Endothelial cell of umbilical vein (primary cell): ENCODE data around the gene CLDN22.
A peak's percentile ranks its signal among the peaks of the same experiment; 100 is the strongest.

ENCODE experiments used
- CTCF ChIP-seq, 2 donors: IDR thresholded peaks; 1 replicate in 1 of 2; 2 replicates in 1 of 2; pipeline ENCODE4 v1.5.1; 2011; ENCODE audit warnings: low read length in 2 of 2, mild to moderate bottlenecking in 2 of 2, moderate library complexity in 2 of 2, control low read depth in 1 of 2, inconsistent platforms in 1 of 2, low read depth in 1 of 2; ENCODE audit not compliant: insufficient read depth in 1 of 2; ENCODE audit errors: extremely low read depth in 1 of 2
- EZH2 ChIP-seq: IDR thresholded peaks from 2 replicates; pipeline ENCODE4 v1.6.1; 2012; ENCODE audit warnings: borderline replicate concordance, low read depth, mild to moderate bottlenecking, moderate library complexity, low read length, inconsistent platforms; ENCODE audit not compliant: severe bottlenecking
- GATA2 ChIP-seq: IDR thresholded peaks from 2 replicates; pipeline ENCODE4 v1.7.0; 2011; ENCODE audit warnings: low read depth, mild to moderate bottlenecking, moderate library complexity, mixed read lengths, low read length; ENCODE audit not compliant: insufficient read length, insufficient read depth
- JUN ChIP-seq: IDR thresholded peaks from 2 replicates; pipeline ENCODE4 v1.6.1; 2011; ENCODE audit warnings: borderline replicate concordance, low read depth; ENCODE audit not compliant: insufficient read length, insufficient read depth
- POLR2A ChIP-seq: IDR thresholded peaks from 2 replicates; pipeline ENCODE4 v1.6.1; 2012; ENCODE audit warnings: low read depth, mild to moderate bottlenecking, control low read depth, low read length
- POLR2AphosphoS5 ChIP-seq: IDR thresholded peaks from 2 replicates; pipeline ENCODE4 v1.6.1; 2012; ENCODE audit warnings: low read depth, mild to moderate bottlenecking, control low read depth, low read length, moderate library complexity; ENCODE audit not compliant: insufficient read depth
- TF ChIP-seq, protein P1 (sequence below): IDR thresholded peaks from 2 replicates; pipeline ENCODE4 v1.6.1; 2011; ENCODE audit not compliant: insufficient read depth, insufficient read length

DNA sequence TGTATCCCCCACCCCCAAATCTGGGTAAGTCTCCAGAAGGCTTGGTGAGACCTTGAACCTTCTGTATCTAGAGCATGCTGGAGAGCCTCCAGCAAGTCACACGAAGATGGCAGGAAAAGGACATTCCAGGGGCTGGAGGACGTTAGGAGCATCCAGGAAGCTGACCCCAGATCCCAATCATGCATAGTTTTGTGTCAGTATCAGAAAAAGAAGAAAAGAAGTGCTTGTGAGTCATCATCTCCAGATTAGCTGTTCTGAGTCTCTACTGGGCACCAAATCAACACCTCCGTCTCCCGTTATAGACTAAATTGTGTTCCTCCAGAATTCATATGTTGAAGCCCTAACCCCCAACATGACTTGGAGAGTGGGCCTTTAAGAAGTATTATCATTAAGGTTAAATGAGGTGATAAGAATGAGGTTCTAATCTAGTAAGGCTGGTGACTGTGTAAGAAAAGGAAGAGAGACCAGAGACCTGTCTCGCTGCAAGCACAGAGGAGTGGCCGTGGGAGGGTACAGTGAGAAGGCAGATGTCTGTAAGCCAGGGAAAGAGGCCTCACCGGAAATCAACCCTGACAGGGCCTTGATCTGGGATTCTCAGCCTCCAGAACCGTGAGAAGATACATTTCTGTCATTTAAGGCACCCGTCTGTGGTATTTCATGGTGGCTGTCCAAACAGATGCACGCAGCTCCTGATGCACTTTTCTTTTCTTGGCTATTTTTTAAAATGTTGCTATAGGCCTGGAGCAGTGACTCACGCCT is 40.3 kb upstream of the CLDN22 start:
- no peak for TF ChIP-seq CTCF (IDR thresholded peaks at IDR 0.05; ENCODE audit: extremely low read depth in 1 of 2, insufficient read depth in 1 of 2, low read depth in 1 of 2, low read length in 2 of 2)
- TF ChIP-seq POLR2AphosphoS5 = no peak
- TF ChIP-seq POLR2A = no peak
- no peak for TF ChIP-seq EZH2
- TF ChIP-seq JUN = no peak
- TF ChIP-seq, protein P1, sequence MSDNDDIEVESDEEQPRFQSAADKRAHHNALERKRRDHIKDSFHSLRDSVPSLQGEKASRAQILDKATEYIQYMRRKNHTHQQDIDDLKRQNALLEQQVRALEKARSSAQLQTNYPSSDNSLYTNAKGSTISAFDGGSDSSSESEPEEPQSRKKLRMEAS = no peak
- peak; percentile 73 for TF ChIP-seq GATA2
